OCI-LY7 (cell line): ENCODE measurements around the gene ZNHIT1.

Experiments used
- EZH2phosphoT487 ChIP-seq: fragments of 200-600 bp; sonication (generic); IDR thresholded peaks from 2 replicates; pipeline ENCODE4 v1.6.1; 2018; ENCODE audit warnings: low read depth, borderline replicate concordance, mild to moderate bottlenecking, mixed run types, antibody characterized with exemption, low read length, moderate library complexity, mixed read lengths
- TF ChIP-seq, protein P1 (sequence below): fragments of 200-600 bp; sonication (generic); conservative IDR thresholded peaks from 2 replicates; pipeline ENCODE4 v1.5.1; 2014; ENCODE audit warnings: mild to moderate bottlenecking, antibody characterized with exemption, low read length, moderate library complexity, mixed read lengths

DNA sequence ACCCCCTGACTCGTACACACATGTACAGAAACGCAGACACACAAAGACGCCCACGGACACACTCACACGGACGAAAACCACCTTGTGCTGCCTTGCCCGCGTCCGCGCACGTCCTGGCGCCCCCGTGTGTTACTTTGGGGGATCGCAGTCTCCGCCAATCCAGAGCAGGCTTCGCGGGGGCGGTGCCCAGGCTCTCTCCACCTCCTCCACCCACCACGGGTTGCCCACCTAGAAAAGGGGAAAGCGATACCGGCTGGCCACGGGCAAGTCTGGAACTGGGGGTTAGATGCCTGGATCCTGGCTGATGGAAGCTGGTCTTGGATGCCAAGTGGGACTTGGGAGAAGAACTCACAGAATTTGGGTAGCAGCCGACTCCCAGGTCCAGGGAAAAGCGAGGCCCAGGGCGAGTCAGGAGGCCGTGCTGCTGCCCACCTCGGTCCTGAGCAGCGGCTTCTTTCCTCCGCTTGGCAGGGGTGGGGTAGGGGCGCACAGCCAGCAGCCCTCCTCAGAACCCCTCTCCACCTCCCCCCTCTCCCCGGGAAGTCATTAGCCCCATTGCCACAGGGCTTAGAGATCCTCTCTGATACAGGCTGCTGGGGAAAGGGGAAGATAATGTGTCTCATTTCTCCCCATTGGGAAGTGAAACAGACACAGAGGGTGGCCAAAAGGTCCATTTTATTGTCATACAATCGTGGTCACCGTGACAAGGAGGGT is 48.0 kb upstream of the ZNHIT1 start:
- TF ChIP-seq, protein P1, sequence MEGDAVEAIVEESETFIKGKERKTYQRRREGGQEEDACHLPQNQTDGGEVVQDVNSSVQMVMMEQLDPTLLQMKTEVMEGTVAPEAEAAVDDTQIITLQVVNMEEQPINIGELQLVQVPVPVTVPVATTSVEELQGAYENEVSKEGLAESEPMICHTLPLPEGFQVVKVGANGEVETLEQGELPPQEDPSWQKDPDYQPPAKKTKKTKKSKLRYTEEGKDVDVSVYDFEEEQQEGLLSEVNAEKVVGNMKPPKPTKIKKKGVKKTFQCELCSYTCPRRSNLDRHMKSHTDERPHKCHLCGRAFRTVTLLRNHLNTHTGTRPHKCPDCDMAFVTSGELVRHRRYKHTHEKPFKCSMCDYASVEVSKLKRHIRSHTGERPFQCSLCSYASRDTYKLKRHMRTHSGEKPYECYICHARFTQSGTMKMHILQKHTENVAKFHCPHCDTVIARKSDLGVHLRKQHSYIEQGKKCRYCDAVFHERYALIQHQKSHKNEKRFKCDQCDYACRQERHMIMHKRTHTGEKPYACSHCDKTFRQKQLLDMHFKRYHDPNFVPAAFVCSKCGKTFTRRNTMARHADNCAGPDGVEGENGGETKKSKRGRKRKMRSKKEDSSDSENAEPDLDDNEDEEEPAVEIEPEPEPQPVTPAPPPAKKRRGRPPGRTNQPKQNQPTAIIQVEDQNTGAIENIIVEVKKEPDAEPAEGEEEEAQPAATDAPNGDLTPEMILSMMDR = peak; percentile 91
- TF ChIP-seq EZH2phosphoT487 = no peak
